ENCODE results near the gene PRND.

DNA sequence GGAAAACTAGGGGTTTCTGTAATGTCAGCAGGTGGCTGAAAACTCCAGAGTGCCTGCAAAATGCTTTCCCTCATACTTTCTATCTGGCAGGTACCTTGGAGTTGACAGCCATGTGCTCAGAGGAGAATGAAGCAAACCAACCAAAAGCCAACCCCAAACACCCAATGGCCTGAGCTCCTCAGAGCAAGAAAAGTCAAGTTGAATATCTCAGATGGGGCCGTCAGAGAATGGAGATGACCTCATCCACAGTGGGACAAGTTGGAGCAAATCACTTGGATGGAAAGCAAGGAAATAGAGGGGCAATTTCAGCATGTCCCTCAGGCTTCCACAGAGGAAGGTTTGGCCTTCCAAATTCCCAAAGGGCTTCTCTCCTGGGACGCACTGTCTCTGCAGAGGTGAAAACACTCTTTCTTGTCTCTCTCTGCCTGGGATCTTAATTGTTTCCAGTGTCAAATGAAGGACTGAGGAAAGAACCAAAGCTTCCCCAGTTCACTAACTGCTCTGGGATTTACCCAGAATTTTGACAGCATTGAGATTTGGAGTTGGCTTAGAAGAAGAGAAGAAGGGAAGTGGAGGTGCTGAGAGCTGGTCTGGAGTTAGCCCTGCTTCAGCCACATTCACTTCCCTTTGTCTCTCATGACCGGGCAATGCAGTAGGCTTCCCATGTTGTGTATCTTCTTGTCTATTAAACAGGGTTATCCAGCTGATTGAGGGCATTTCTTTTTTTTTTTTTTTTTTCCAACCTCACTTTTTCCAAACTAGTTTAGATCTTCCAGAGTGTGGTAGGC lies 42.2 kb downstream of the PRND start:
- TF ChIP-seq CTCF (IDR thresholded peaks at IDR 0.05) (no peak), POLR2A (IDR thresholded peaks at IDR 0.05) (no peak)

Data from suprapubic skin (tissue), 3 donors.